Karpas-422 (cell line): Measurements from ENCODE around the gene NRXN3. TPM values are rescaled to one million over a fixed set of nuclear protein-coding genes. Genes with fewer than 3 reads are reported as not detected.

Experiments
- DNase-seq: peaks from one replicate; pipeline ENCODE4 v3.0.0-alpha.2; 2015
- H2AFZ ChIP-seq: fragments of 200-600 bp; sonication (generic); 2 replicates; pipeline ENCODE4 v1.6.1; 2014; ENCODE audit warnings: antibody characterized with exemption, low read length, mixed read lengths
- H3K27ac ChIP-seq: fragments of 200-600 bp; sonication (generic); 2 replicates; pipeline ENCODE4 v1.5.1; 2014; ENCODE audit warnings: mild to moderate bottlenecking, low read length, moderate library complexity
- H3K27me3 ChIP-seq: fragments of 200-600 bp; sonication (generic); 2 replicates; pipeline ENCODE4 v1.6.1; 2014; ENCODE audit warnings: low read length, mixed read lengths
- H3K36me3 ChIP-seq: fragments of 200-600 bp; sonication (generic); 2 replicates; pipeline ENCODE4 v1.6.1; 2014; ENCODE audit warnings: low read length, mixed read lengths; ENCODE audit not compliant: insufficient read depth
- H3K4me1 ChIP-seq: fragments of 200-600 bp; sonication (generic); 2 replicates; pipeline ENCODE4 v1.6.1; 2014; ENCODE audit warnings: mild to moderate bottlenecking, low read length, mixed read lengths
- H3K4me2 ChIP-seq: fragments of 200-600 bp; sonication (generic); 2 replicates; pipeline ENCODE4 v1.6.1; 2014; ENCODE audit warnings: low read length, low read depth, mild to moderate bottlenecking; ENCODE audit not compliant: poor library complexity, severe bottlenecking
- H3K4me3 ChIP-seq: fragments of 200-600 bp; sonication (generic); 2 replicates; pipeline ENCODE4 v1.5.1; 2014; ENCODE audit warnings: mild to moderate bottlenecking, antibody characterized with exemption, low read length, mixed read lengths
- H3K79me2 ChIP-seq: fragments of 200-600 bp; sonication (generic); 2 replicates; pipeline ENCODE4 v1.6.1; 2014; ENCODE audit warnings: mild to moderate bottlenecking, low read length, mixed read lengths
- H3K9ac ChIP-seq: fragments of 200-600 bp; sonication (generic); 2 replicates; pipeline ENCODE4 v1.6.0; 2014; ENCODE audit warnings: low read length
- H3K9me2 ChIP-seq: fragments of 200-600 bp; sonication (generic), shearing (Covaris generic); replicated peaks from 2 replicates; pipeline ENCODE4 v1.6.0; 2014; ENCODE audit warnings: mild to moderate bottlenecking, low read length, moderate library complexity; ENCODE audit not compliant: insufficient read depth
- H3K9me3 ChIP-seq: fragments of 300-700, 200-600 bp; sonication (generic); 2 replicates; pipeline ENCODE4 v1.6.1; 2014; ENCODE audit warnings: low read length, mixed read lengths
- H4K20me1 ChIP-seq: fragments of 200-600 bp; sonication (generic); 2 replicates; pipeline ENCODE4 v1.6.1; 2014; ENCODE audit warnings: mild to moderate bottlenecking, antibody characterized with exemption, low read length, low read depth; ENCODE audit not compliant: insufficient read depth
- total RNA-seq: library from RNA; depleted of rRNA; stranded (reverse); fragments of >200 nt; shearing (Covaris generic); gene quantifications from 2 replicates; pipeline ENCODE4 v1.2.3, GENCODE V29; 2014; ENCODE audit warnings: low replicate concordance

The NRXN3 gene
- total RNA-seq, 1 experiment from 2014 or later: not detected

DNA sequence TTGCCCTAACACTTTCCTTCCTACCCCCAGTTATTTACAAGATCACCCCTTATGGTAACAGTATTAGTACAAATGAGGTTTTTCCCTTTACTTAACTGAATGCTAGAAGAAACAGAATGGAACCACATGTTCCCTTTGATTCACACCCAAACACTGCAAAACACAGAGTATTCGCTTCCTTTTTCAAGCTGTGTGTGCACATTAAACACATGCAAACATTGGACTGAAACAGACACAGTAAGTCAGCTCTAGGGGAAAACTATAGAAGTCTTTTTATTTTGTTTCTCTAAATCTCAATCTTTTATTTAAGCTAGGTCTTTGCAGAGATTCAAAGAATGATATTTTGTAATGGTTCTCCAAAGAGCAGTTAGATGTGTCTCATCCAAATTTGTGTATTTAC, 1312.7 kb downstream of the NRXN3 start:
- Histone ChIP-seq H3K27ac (no peak overlapping the region), H3K4me2 (no peak overlapping the region), H3K9me3 (no peaks in the 10 kb centered on the region), H3K4me3 (no peak overlapping the region), H4K20me1 (no peaks in the 10 kb centered on the region), H3K9ac (no peak overlapping the region), H3K9me2 (no peaks in the 10 kb centered on the region), H3K79me2 (no peaks in the 10 kb centered on the region), H3K36me3 (no peaks in the 10 kb centered on the region), H3K27me3 (no peaks in the 10 kb centered on the region), H3K4me1 (no peaks in the 10 kb centered on the region), H2AFZ (no peak overlapping the region)
- no peak for DNase-seq

DNA sequence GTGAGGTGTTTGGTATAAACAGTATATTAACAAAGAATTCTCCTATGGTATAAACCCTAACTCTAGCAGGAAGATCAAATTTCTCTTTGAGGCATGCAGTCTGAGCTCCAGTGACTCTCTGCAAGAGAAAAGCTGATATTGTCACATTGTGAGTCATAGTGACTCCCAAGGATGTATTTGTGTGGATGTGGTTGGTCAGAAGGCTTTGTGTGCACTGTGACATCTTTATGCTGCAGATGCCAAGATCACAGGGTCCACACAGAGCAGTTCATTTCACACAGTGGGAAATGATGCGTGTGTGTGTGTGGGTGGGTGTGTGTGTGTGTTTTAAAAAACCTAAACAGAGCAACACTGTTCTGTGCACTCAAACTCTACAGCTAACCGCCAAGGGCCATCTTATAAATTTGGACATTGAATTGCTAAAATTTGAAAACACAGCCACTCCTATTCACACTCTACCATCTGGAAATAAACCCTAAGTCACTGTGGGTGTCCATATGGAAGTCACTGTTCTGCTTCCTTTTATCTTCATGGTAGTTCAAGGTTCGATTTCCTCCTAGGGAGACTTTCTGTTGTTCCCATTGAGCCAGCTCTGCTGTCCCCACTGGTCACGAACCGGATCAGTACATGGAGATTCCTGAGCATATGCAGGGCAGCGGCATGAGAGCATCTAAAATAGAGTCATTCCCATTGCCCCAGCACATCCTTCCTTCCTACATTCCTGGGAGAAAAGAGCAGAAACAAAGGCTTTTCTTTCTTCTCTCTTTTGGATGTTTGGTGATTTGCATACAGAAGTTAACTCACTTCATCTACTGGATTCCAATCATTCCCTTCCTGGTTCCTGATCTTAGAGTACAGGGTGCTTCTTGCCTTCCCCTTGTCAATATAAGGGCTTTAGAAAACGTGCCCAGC, 1313.6 kb downstream of the NRXN3 start:
- no peak overlapping the region for H3K9ac ChIP-seq
- no peak for DNase-seq
- no peaks in the 10 kb centered on the region for H3K4me1 ChIP-seq
- no peak overlapping the region for H2AFZ ChIP-seq
- no peaks in the 10 kb centered on the region for H3K36me3 ChIP-seq
- no peaks in the 10 kb centered on the region for H3K9me2 ChIP-seq
- no peaks in the 10 kb centered on the region for H3K9me3 ChIP-seq
- no peak overlapping the region for H3K4me3 ChIP-seq
- H3K4me2 ChIP-seq: no peak overlapping the region
- H4K20me1 ChIP-seq: no peaks in the 10 kb centered on the region
- no peaks in the 10 kb centered on the region for H3K27me3 ChIP-seq
- H3K79me2 ChIP-seq: no peaks in the 10 kb centered on the region
- no peak overlapping the region for H3K27ac ChIP-seq

- Histone ChIP-seq H3K4me2 (no peak overlapping the region), H3K79me2 (no peaks in the 10 kb centered on the region), H3K9me3 (no peaks in the 10 kb centered on the region), H2AFZ (no peak overlapping the region), H3K9me2 (no peaks in the 10 kb centered on the region), H4K20me1 (no peaks in the 10 kb centered on the region), H3K4me3 (no peak overlapping the region), H3K27ac (no peak overlapping the region), H3K9ac (no peak overlapping the region), H3K27me3 (no peaks in the 10 kb centered on the region), H3K4me1 (no peaks in the 10 kb centered on the region), H3K36me3 (no peaks in the 10 kb centered on the region)
- DNase-seq: no peak
Measured at GRCh38 chr14:79487632-79488031, 1317.5 kb downstream of the NRXN3 start.

DNA sequence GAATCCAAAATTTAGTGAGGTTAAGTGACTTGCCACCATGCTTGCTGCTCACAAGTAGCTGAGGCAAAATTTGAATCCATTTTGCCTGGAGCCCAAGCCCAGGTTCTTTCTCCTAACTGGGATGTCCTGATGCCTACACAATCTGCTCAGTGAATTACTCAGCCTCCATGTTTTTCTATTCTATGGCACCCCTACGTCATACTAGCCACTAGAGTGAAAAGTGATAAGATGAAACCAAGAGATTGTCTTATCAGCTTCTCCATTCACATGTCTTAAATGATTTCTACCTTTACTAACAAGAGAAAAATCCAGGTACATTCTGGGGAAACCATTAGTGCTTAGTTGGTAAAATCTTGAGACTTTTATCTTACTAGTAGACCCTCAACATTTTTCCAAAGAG, 1321.0 kb downstream of the NRXN3 start:
- Histone ChIP-seq H2AFZ (no peak overlapping the region), H3K4me3 (no peak overlapping the region), H3K9me2 (no peaks in the 10 kb centered on the region), H4K20me1 (no peaks in the 10 kb centered on the region), H3K36me3 (no peaks in the 10 kb centered on the region), H3K4me1 (no peaks in the 10 kb centered on the region), H3K79me2 (no peaks in the 10 kb centered on the region), H3K27me3 (0 out of 2 replicates have a peak, but pooled peaks cover 4% of the 10 kb centered on the region), H3K9ac (no peak overlapping the region), H3K27ac (no peak overlapping the region), H3K4me2 (no peak overlapping the region), H3K9me3 (no peaks in the 10 kb centered on the region)
- no peak for DNase-seq

GRCh38 chr14:79493081-79493645, 1323.0 kb downstream of the NRXN3 start:
- Histone ChIP-seq H3K4me2 (no peak overlapping the region), H4K20me1 (no peaks in the 10 kb centered on the region), H3K9me3 (no peaks in the 10 kb centered on the region), H3K9ac (no peak overlapping the region), H2AFZ (no peak overlapping the region), H3K4me1 (no peaks in the 10 kb centered on the region), H3K27ac (no peak overlapping the region), H3K9me2 (no peaks in the 10 kb centered on the region), H3K79me2 (no peaks in the 10 kb centered on the region), H3K27me3 (0 out of 2 replicates have a peak, but pooled peaks cover 4% of the 10 kb centered on the region), H3K36me3 (no peaks in the 10 kb centered on the region), H3K4me3 (no peak overlapping the region)
- no peak for DNase-seq

DNA sequence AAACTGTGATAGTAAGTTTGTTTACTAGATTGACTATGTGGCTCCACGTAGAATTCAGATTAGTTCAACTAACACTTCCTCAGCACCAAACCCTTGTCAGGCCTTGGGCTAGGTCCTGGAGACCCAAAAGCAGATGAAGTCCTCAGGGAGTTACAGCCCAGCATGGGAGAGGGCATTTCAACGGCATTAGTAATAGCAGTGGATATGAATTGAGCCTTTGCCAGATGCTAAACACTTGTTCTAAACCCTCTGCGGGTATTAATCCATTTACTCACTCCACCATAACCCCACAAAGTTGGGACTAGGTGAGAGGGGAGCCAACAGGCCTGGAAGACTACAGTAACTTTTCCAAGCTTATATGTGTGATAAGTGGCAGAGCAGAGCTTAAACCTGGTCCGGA, 1326.5 kb downstream of the NRXN3 start:
- H3K27me3 ChIP-seq: 0 out of 2 replicates have a peak, but pooled peaks cover 4% of the 10 kb centered on the region
- H3K9me2 ChIP-seq: no peaks in the 10 kb centered on the region
- H3K36me3 ChIP-seq: no peaks in the 10 kb centered on the region
- H3K4me2 ChIP-seq: no peak overlapping the region
- H3K27ac ChIP-seq: no peak overlapping the region
- DNase-seq: no peak
- no peaks in the 10 kb centered on the region for H3K4me1 ChIP-seq
- no peak overlapping the region for H3K9ac ChIP-seq
- H3K4me3 ChIP-seq: no peak overlapping the region
- H4K20me1 ChIP-seq: no peaks in the 10 kb centered on the region
- no peak overlapping the region for H2AFZ ChIP-seq
- no peaks in the 10 kb centered on the region for H3K79me2 ChIP-seq
- no peaks in the 10 kb centered on the region for H3K9me3 ChIP-seq

GRCh38 chr14:79500489-79500888, 1330.3 kb downstream of the NRXN3 start:
- Histone ChIP-seq H3K4me3 (no peak overlapping the region), H3K27me3 (peaks cover 3% of the 10 kb centered on the region; the same call in 1 of the 2 replicates), H3K4me2 (no peak overlapping the region), H3K79me2 (no peaks in the 10 kb centered on the region), H4K20me1 (no peaks in the 10 kb centered on the region), H3K36me3 (no peaks in the 10 kb centered on the region), H3K4me1 (no peaks in the 10 kb centered on the region), H2AFZ (no peak overlapping the region), H3K9me2 (no peaks in the 10 kb centered on the region), H3K27ac (no peak overlapping the region), H3K9ac (no peak overlapping the region), H3K9me3 (no peaks in the 10 kb centered on the region)
- no peak for DNase-seq

GRCh38 chr14:79502136-79502750, 1332.1 kb downstream of the NRXN3 start:
- Histone ChIP-seq H3K4me1 (no peaks in the 10 kb centered on the region), H3K27ac (no peak overlapping the region), H3K9me2 (no peaks in the 10 kb centered on the region), H2AFZ (no peak overlapping the region), H3K79me2 (no peaks in the 10 kb centered on the region), H3K4me2 (no peak overlapping the region), H3K9ac (no peak overlapping the region), H3K36me3 (no peaks in the 10 kb centered on the region), H3K4me3 (no peak overlapping the region), H4K20me1 (no peaks in the 10 kb centered on the region), H3K9me3 (no peaks in the 10 kb centered on the region), H3K27me3 (peaks cover 3% of the 10 kb centered on the region; the same call in 1 of the 2 replicates)
- no peak for DNase-seq
